Activated CD4-positive, CD25-positive, alpha-beta regulatory T cell treated with anti-CD3 and anti-CD28 coated beads, Interleukin-2, amount 50 U/mL, for 16 hours (primary cell): ENCODE results near the gene TSPAN1.

Source experiments
- DNase-seq: peaks from one replicate; pipeline ENCODE4 v3.0.0-alpha.2; 2020; ENCODE audit warnings: low read depth, low spot score

The TSPAN1 gene

GRCh38 chr1:46187106-46187869 is 12.4 kb downstream of the TSPAN1 start:
- DNase-seq: no peak

DNA sequence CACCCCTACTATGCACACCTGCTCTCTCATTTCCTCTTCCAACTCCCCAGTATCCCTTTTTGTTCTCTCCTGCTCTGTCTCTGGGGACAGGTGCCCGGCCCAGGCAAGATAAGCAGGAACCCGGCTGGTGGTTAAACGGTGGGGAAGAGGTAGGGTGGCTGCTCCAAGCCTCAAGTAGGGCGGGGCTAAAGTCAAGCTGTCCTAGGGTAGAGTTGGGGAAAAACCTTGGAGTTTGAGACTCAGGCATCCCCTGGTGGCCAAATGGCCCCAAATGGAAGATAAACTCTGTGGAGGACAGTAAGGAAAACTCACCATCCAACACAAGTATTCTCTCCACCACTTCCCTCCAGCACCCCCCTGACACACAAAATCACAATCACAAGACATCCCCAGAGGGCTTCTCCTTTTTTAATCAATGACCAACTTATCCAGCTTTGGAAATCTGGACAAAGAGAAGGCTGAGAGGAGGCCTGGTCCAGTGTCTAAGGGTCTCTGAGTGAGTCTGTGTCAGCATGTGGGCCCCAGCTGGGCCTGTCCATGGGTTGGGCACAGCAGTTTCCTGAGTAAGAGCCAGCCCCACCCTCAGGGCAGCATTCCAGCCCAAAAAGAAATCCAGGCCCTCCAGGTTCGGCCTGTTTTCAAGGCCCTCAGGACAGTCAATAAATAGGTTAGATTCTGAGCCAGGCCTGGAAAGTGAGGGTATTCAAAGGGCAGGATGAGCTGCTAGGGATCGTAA is 13.6 kb downstream of the TSPAN1 start:
- DNase-seq: no peak

GRCh38 chr1:46190539-46190938 is 15.7 kb downstream of the TSPAN1 start:
- DNase-seq: no peak

- no peak for DNase-seq
Measured at GRCh38 chr1:46191033-46191701, 16.3 kb downstream of the TSPAN1 start.

DNA sequence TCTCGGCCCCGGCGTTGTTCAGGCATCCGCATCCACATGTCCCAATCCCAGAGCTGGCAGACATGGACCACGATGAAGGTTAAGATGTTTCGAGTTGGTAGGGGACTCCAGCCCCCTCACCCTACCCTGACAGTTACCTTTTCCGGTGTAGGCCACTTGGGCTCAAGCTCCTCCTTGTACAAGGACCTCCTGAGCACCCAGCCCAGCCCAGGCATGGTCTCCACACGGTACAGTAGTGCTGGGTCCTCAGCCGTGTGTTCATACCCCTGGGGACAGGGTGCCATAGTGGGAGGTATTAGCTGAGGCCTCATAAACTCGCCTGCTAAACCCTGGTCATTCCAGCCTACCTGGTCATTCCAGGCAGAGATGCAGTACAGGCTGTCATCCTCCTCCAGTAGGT is 17.3 kb downstream of the TSPAN1 start:
- no peak for DNase-seq

DNA sequence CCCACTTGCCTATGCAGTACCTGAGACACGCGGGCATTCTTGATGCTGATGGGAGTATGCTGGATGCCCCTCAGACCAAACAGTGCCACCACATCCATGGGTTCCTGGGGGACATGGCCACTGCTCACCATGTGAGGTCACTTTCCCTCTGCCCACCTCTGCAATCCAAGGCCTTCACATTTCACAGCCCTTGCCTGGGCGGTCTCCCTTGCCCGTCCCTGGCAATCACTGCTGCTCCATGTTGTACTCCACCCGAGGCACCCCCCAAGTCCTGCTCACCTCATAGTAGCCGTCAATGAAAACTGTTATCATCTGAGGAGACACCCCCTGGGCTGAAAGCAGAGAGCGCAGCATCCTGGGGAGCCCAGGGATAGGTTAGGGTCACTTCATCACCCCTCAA is 18.4 kb downstream of the TSPAN1 start:
- no peak for DNase-seq

GRCh38 chr1:46193984-46194570 is 19.2 kb downstream of the TSPAN1 start:
- DNase-seq: no peak

- no peak for DNase-seq
Measured at GRCh38 chr1:46194641-46195193, 19.8 kb downstream of the TSPAN1 start.

DNA sequence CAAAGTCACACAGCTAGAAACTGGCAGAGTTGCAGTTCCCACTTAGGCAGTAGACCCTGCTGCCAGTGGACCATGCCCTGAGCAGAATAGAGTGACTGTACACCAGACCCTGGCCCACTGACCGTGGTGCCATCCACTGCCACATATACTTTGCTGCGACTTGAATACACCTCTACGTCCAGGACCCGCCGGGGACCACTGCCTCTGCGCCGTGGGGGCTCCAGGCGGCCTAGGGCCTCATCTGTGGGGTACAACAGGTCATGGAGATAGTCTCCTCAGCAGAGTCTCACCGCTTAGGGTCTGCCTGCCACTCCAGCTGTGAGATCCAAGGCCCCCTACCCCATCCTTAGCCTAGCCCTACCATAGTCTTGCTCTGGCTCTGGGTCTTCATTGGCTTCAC is 21.7 kb downstream of the TSPAN1 start:
- no peak for DNase-seq

DNA sequence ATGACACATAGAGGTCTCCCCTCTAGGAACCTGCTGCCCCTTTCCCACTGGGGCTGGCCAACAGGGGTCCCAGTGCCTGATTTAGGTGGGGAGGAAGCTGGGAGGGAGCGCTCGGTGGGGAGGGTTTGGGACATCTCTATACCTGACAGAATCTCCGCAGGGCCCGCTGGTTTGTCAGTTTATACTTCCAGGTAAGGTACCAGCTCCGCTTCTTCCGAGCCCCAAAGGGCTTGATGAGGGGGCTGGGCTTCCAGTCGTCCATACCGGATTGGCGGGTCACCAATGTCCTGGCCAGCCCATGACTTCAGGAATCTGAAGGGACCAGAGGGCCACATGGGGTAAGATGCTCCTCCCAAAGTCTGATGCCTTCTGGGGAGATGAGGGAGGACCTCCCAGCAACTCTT is 22.7 kb downstream of the TSPAN1 start:
- no peak for DNase-seq

GRCh38 chr1:46197964-46198811 is 23.3 kb downstream of the TSPAN1 start, which contains the start of gene POMGNT1:
Gene POMGNT1 (minus strand): TSS chr1:46198434. CDS start chr1:46197821, 613 bp downstream.
- peak; percentile 61 for DNase-seq

- no peak for DNase-seq
Measured at GRCh38 chr1:46199233-46199749, 24.4 kb downstream of the TSPAN1 start.

GRCh38 chr1:46203738-46204405 is 29.0 kb downstream of the TSPAN1 start:
- no peak for DNase-seq

DNA sequence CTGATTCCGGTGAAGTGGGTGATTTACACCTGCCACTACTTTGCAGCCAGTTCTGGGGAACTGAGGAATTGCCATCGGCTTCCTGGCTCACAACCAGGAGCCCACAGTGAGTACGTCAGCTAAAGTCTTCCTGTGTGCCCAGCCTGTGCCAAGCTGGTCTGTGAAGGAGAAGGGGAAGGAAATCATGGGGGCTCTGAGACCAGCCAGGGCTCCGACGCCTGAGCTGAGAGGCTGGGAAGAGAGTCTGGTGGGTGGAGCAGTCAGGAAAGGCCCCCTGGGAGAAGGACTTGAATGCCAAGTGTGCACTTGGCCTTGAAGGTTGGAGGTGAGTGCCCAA is 29.5 kb downstream of the TSPAN1 start:
- DNase-seq: no peak

DNA sequence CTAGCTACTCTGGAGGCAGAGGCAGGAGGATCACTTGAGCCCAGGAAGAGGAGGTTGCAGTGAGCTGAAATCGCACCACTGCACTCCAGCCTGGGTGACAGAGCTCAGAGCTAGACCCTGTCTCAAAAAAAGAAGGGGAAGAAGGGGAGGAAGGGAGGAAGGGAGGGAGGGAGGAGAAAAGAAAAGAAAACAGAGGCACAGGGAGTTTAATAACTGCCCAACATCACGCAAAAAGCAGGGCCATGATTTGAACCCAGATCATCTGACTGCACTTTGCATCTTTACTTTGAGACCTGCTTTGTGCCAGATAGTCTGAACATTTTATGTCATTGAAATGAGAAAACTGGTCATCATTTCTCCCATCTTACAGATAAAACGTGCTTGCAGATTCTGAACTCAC is 30.3 kb downstream of the TSPAN1 start:
- DNase-seq: no peak

- no peak for DNase-seq
Measured at GRCh38 chr1:46205791-46206190, 30.9 kb downstream of the TSPAN1 start.

- DNase-seq: no peak
Measured at GRCh38 chr1:46206399-46206798, 31.5 kb downstream of the TSPAN1 start.

DNA sequence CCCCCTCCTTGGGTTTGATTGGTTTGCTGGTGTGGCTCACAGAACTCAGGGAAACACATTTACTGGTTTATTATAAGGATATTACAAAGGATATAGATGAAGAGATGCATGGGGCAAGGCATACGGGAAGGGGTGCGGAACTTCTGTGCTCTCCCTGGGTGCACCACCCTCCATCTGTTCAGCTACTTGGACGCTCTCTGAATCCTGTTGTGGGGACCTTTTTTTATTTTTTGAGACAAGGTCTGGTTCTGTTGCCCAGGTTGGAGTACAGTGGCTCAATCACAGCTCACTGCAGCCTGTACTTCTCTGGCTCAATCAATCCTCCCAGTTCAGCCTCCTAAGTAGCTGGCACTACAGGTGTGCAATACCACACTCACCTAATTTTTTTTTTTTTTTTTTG is 35.7 kb downstream of the TSPAN1 start:
- no peak for DNase-seq

DNA sequence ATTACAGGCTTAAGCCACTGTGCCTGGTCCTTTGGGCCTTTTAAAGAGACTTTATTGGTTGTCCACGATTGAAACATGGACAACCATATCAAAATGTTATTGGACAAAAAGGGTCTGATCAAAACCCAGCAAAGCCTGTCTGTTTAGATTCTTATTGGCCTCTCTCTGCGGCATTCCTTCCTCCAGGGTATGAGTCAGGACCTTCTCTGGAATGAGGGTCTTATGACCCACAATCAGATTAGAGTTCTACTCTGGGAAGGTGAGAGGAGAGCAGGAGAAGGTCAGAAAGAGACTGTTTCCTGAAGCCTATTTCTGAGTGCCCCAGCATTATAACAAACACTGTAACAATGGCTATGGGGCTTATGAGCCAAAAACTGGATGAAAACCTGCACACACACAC is 36.2 kb downstream of the TSPAN1 start:
- no peak for DNase-seq

DNA sequence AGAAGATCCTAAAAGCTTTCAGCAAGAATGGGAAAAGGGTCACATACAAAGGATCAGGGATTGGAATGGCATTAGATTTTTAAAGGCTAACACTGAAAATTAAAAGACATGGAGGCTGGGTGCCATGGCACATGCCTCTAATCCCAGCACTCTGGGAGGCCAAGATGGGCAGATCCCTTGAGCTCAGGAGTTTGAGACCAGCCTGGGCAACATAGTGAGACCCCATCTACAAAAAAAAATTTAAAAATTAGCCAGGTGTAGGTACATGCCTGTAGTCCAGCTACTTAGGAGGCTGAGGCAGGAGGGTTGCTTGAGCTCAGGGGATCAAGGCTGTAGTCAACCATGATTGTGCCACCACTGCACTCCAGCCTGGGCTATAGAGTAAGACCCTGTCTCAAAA is 40.6 kb downstream of the TSPAN1 start:
- DNase-seq: no peak
